ENCODE results near the gene SPESP1.

GRCh38 chr15:68987120-68987519 is 56.8 kb downstream of the SPESP1 start:
- no peak for TF ChIP-seq NPAS2 (CRISPR knock-in tag; IDR thresholded peaks at IDR 0.05; ENCODE audit: borderline replicate concordance)
- no peak for TF ChIP-seq CEBPB (IDR thresholded peaks at IDR 0.05)
- TF ChIP-seq, protein P1, sequence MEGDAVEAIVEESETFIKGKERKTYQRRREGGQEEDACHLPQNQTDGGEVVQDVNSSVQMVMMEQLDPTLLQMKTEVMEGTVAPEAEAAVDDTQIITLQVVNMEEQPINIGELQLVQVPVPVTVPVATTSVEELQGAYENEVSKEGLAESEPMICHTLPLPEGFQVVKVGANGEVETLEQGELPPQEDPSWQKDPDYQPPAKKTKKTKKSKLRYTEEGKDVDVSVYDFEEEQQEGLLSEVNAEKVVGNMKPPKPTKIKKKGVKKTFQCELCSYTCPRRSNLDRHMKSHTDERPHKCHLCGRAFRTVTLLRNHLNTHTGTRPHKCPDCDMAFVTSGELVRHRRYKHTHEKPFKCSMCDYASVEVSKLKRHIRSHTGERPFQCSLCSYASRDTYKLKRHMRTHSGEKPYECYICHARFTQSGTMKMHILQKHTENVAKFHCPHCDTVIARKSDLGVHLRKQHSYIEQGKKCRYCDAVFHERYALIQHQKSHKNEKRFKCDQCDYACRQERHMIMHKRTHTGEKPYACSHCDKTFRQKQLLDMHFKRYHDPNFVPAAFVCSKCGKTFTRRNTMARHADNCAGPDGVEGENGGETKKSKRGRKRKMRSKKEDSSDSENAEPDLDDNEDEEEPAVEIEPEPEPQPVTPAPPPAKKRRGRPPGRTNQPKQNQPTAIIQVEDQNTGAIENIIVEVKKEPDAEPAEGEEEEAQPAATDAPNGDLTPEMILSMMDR (IDR thresholded peaks at IDR 0.05): no peak
- TF ChIP-seq MAFK (IDR thresholded peaks at IDR 0.05; ENCODE audit: partially characterized antibody): no peak
- no peak for TF ChIP-seq USF2 (IDR thresholded peaks at IDR 0.05)
- TF ChIP-seq JUN (IDR thresholded peaks at IDR 0.05): no peak
- TF ChIP-seq REST (IDR thresholded peaks at IDR 0.05): no peak

All from A549 (cell line).